GM12873 (cell line): ENCODE measurements around the gene RAD51B.

ENCODE experiments used
- CTCF ChIP-seq: IDR thresholded peaks from 2 replicates; pipeline ENCODE4 v1.5.1; 2012; ENCODE audit warnings: low read depth, mild to moderate bottlenecking, moderate library complexity, low read length, control low read depth; ENCODE audit not compliant: insufficient read depth; ENCODE audit errors: missing control alignments

RAD51B gene

GRCh38 chr14:68166731-68167382 is 347.3 kb downstream of the RAD51B start:
- TF ChIP-seq CTCF, result no peak

GRCh38 chr14:68167383-68168087 is 348.0 kb downstream of the RAD51B start:
- TF ChIP-seq CTCF, result no peak

GRCh38 chr14:68168460-68169109 is 349.0 kb downstream of the RAD51B start:
- no peak for TF ChIP-seq CTCF

GRCh38 chr14:68172216-68172615 is 352.6 kb downstream of the RAD51B start:
- no peak for TF ChIP-seq CTCF

- TF ChIP-seq CTCF, result no peak
These were observed 353.0 kb downstream of the RAD51B start for GRCh38 chr14:68172627-68173026.

- no peak for TF ChIP-seq CTCF
These were observed 353.8 kb downstream of the RAD51B start for GRCh38 chr14:68173227-68173972.

- no peak for TF ChIP-seq CTCF
These were observed 354.9 kb downstream of the RAD51B start for GRCh38 chr14:68174446-68174845.
